GM12872 (cell line): Measurements from ENCODE around the gene ZBED1.

Experiments
- TF ChIP-seq, protein P1 (sequence below): IDR thresholded peaks from 3 replicates; pipeline ENCODE4 v1.5.1; 2011; ENCODE audit warnings: low read depth, mild to moderate bottlenecking, low read length, moderate library complexity; ENCODE audit not compliant: insufficient read depth

ZBED1 gene

DNA sequence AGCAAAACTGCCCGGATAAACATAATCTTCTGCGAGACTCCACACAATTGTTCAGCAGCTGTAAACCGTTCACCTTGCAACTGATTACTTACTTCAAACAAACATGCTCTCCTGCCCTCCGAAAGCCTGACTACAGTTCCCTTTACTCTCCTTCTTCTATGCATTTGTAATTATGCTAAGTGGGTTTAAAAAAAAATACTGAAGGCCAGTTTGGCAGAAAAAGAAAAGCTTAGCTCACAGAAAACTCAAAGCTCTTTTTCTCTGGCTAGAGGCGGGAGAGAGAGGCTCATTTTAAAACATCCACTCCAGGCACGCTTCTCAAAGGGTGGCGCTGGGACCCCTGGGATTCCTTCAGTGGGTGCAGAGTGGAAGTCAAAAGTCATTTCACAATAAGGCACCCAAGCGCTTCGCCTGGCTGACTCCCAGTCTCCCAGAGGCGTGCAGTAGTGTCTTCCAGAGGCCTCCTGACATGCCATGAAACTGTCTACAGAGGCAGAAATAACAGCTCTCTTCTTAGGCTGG is 1.9 kb downstream of the ZBED1 start:
- TF ChIP-seq, protein P1, sequence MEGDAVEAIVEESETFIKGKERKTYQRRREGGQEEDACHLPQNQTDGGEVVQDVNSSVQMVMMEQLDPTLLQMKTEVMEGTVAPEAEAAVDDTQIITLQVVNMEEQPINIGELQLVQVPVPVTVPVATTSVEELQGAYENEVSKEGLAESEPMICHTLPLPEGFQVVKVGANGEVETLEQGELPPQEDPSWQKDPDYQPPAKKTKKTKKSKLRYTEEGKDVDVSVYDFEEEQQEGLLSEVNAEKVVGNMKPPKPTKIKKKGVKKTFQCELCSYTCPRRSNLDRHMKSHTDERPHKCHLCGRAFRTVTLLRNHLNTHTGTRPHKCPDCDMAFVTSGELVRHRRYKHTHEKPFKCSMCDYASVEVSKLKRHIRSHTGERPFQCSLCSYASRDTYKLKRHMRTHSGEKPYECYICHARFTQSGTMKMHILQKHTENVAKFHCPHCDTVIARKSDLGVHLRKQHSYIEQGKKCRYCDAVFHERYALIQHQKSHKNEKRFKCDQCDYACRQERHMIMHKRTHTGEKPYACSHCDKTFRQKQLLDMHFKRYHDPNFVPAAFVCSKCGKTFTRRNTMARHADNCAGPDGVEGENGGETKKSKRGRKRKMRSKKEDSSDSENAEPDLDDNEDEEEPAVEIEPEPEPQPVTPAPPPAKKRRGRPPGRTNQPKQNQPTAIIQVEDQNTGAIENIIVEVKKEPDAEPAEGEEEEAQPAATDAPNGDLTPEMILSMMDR: no peak

DNA sequence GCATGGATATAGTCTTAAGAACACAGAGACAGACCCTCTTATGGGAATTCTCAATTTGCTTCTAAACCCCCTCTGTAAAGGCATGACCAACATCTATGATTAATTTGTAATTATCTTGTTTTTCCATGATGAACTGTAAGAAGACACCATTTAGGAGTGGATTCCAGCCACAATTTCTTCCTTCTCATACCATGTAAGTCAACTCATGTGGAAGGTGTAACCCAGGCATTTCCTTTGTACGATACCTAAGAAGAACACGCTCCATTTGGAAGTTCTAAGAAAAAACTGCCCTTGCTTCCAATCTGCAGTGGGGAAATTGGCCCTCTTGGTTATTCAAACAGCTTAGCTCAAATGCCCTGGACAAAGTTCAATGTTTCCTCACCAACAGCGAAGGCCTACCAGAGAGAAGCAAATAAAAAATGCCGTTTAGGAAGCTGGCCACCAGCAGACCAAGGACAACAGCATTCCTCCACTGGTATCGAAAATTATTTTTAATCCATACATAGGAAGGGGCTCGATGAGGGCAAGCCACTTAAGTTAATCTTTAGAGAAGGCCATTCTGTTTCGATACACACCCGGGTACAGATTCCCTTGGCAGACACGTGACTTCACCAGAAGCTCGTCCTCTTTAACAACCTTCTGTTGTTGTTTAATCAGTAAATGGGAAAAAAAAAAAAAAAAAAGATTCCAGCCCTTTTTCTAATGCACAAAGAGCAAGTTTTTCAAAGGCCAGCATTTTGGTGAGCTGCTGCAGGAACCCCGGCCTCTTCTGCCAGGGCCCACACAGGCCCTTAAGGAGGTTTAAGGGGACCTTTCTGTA is 2.6 kb downstream of the ZBED1 start:
- TF ChIP-seq, protein P1: no peak

DNA sequence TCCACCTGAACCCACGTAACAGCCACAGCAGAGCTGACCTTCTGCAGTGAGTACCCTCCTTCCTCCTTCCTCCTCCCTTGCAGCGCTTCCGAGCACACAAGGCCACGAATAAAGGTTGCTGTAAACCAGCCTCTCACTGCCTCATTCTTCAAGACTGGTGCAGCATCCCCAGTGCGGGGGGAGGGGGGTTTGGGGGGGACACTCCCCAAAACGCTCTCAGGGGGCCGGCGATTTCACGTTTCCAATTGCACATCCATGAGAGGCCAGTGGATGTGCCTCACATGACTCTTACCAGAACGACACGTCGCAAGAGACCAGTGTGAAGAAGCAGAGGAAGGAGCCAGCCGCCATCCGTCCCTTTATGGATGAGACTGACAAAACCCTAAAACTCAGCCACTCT is 5.2 kb downstream of the ZBED1 start:
- TF ChIP-seq, protein P1: no peak

- TF ChIP-seq, protein P1: no peak
These were observed 8.1 kb downstream of the ZBED1 start for GRCh38 chrX:2492531-2493218.

- TF ChIP-seq, protein P1: no peak
These were observed 10.1 kb downstream of the ZBED1 start for GRCh38 chrX:2490634-2491033.

DNA sequence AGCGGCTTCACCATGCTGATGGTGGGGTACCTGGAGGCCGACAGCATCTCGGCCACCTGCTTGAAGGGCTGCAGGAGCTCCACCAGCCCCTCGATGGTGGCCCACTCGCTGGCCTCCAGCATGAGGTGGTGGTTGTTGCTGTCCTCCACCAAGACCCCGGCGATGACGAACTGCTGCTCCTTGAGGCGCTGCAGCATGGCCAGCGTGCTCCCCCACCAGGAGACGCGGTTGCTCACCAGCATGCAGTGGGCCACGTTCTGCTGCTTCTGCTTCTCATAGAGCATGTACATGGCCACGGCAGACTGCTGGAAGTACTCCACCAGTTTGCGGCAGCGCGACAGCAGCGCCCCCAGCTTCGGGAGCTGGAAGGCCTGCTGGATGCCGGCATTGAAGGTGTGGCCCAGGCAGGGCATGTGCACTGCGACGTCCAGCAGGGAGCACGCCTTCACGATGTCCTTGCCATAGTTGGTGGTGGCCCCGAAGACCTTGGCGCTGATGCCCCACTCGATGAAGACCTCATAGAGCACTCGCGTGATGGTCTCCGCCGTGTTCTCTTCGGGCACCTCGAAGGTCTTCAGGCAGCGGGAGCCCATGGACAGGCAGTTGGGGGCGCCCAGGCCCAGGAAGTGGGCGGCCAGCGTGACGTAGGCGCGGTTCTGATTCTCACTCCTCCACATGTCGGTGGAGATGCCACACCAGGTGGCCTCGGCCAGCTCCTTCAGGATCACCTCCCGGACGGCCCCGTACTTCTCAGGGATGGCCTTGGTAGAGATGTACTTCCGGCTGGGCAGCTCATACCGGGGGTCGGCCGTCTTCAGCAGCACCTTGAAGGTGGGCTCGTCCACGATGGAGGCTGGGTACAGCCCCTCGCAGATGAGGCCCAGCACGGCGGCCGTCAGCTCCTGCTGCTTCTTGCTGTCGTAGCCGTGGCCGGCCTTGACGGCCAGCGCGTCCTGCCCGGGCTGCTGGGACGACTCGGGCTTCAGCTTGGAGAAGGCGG is 11.0 kb downstream of the ZBED1 start:
- TF ChIP-seq, protein P1: no peak
